Measurements from ENCODE around the gene AEBP2.
"Not testable (repeated sequence)": the region's sequence is repeated elsewhere in the genome, so short reads cannot be mapped to it uniquely, and the experiment has no call there.

DNA sequence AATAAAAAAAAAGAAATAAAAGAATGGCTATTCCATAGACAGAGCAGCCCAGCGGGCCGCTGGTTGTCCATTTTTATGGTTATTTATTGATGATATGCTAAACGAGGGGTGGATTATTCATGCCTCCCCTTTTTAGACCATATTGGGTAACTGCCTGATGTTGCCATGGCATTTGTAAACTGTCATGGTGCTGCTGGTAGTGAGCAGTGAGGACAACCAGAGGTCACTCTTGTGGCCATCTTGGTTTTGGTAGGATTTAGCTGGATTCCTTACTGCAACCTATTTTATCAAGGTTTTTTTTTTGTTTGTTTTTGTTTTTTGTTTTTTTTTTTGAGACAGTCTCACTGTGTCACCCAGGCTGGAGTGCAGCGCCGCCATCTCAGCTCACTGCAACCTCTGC, 25.7 kb upstream of the AEBP2 start:
- TF ChIP-seq CTCF, POLR2A (IDR thresholded peaks at IDR 0.05): not testable (repeated sequence)

Measured in adrenal gland (tissue), 5 donors.